CD4-positive, alpha-beta T cell treated with Interleukin-2 at 100 ng/mL for 4 hours (primary cell): Measurements from ENCODE around the gene EHBP1.

ENCODE experiments used
- DNase-seq: peaks from one replicate; pipeline ENCODE4 v3.0.0-alpha.2; 2020; ENCODE audit warnings: low spot score

The EHBP1 gene

GRCh38 chr2:62884514-62884913, 179.0 kb downstream of the EHBP1 start:
- DNase-seq, result no peak

- DNase-seq, result no peak
Observed at GRCh38 chr2:62894966-62895631, 189.6 kb downstream of the EHBP1 start.

- DNase-seq, result no peak
Observed at GRCh38 chr2:62895632-62896009, 190.1 kb downstream of the EHBP1 start.

GRCh38 chr2:62897187-62897827, 191.8 kb downstream of the EHBP1 start:
- no peak for DNase-seq

- DNase-seq, result no peak
Observed at GRCh38 chr2:62904344-62904743, 198.8 kb downstream of the EHBP1 start.

GRCh38 chr2:62908145-62908544, 202.6 kb downstream of the EHBP1 start:
- DNase-seq, result no peak

GRCh38 chr2:62913311-62913710, 207.8 kb downstream of the EHBP1 start:
- no peak for DNase-seq

GRCh38 chr2:62919041-62919440, 213.5 kb downstream of the EHBP1 start:
- DNase-seq, result no peak

GRCh38 chr2:62920070-62920469, 214.6 kb downstream of the EHBP1 start:
- DNase-seq, result no peak

GRCh38 chr2:62923242-62923641, 217.7 kb downstream of the EHBP1 start:
- DNase-seq, result no peak

- DNase-seq, result no peak
Observed at GRCh38 chr2:62923881-62924280, 218.4 kb downstream of the EHBP1 start.

GRCh38 chr2:62928015-62928414, 222.5 kb downstream of the EHBP1 start:
- DNase-seq, result no peak

GRCh38 chr2:62931536-62931935, 226.0 kb downstream of the EHBP1 start:
- DNase-seq, result no peak

GRCh38 chr2:62933398-62933917, 227.9 kb downstream of the EHBP1 start:
- no peak for DNase-seq

GRCh38 chr2:62934517-62934916, 229.0 kb downstream of the EHBP1 start:
- DNase-seq, result no peak

- DNase-seq, result no peak
Observed at GRCh38 chr2:62938126-62938525, 232.6 kb downstream of the EHBP1 start.

GRCh38 chr2:62939735-62940491, 234.4 kb downstream of the EHBP1 start:
- no peak for DNase-seq

- no peak for DNase-seq
Observed at GRCh38 chr2:62940697-62941096, 235.2 kb downstream of the EHBP1 start.

- no peak for DNase-seq
Observed at GRCh38 chr2:62941413-62941812, 235.9 kb downstream of the EHBP1 start.

- DNase-seq, result no peak
Observed at GRCh38 chr2:62944362-62944761, 238.8 kb downstream of the EHBP1 start.

- DNase-seq, result no peak
Observed at GRCh38 chr2:62947403-62947802, 241.9 kb downstream of the EHBP1 start.

- no peak for DNase-seq
Observed at GRCh38 chr2:62956651-62957050, 251.1 kb downstream of the EHBP1 start.

GRCh38 chr2:62958206-62958605, 252.7 kb downstream of the EHBP1 start:
- no peak for DNase-seq
